ACC112 (cell line): ENCODE measurements around the gene SLC6A16.
A peak's percentile ranks its signal among the peaks of the same experiment; 100 is the strongest.
"Not testable (repeated sequence)": the region's sequence is repeated elsewhere in the genome, so short reads cannot be mapped to it uniquely, and the experiment has no call there.

ENCODE experiments used
- H2AFZ ChIP-seq: fragments of 200-600 bp; sonication (generic); one replicate; pipeline ENCODE4 v1.6.0; 2017; ENCODE audit warnings: antibody characterized with exemption, low read length; ENCODE audit not compliant: unreplicated experiment
- H3K27ac ChIP-seq: fragments of 200-600 bp; sonication (generic); 2 replicates; pipeline ENCODE4 v1.5.1; 2014; ENCODE audit warnings: low read depth, mild to moderate bottlenecking, antibody characterized with exemption, low read length, moderate library complexity
- H3K27me3 ChIP-seq: fragments of 200-600 bp; sonication (generic); 2 replicates; pipeline ENCODE4 v1.6.1; 2014; ENCODE audit warnings: mild to moderate bottlenecking, antibody characterized with exemption, low read length, moderate library complexity, mixed read lengths; ENCODE audit not compliant: insufficient read depth
- H3K36me3 ChIP-seq: fragments of 200-600 bp; sonication (generic); 2 replicates; pipeline ENCODE4 v1.6.1; 2016; ENCODE audit warnings: mild to moderate bottlenecking, antibody characterized with exemption, low read length, moderate library complexity, mixed read lengths; ENCODE audit not compliant: insufficient read depth
- H3K4me1 ChIP-seq: fragments of 200-600 bp; sonication (generic); one replicate; pipeline ENCODE4 v1.6.1; 2016; ENCODE audit warnings: low read length, mixed read lengths; ENCODE audit not compliant: insufficient read depth, unreplicated experiment, control insufficient read depth
- H3K4me3 ChIP-seq: fragments of 200-600 bp; sonication (generic); 2 replicates; pipeline ENCODE4 v1.5.1; 2014; ENCODE audit warnings: mild to moderate bottlenecking, low read depth, low read length
- H3K79me2 ChIP-seq: fragments of 200-600 bp; sonication (generic); one replicate; pipeline ENCODE4 v1.6.0; 2016; ENCODE audit warnings: low read length; ENCODE audit not compliant: control insufficient read depth, unreplicated experiment, insufficient read depth

Gene SLC6A16

DNA sequence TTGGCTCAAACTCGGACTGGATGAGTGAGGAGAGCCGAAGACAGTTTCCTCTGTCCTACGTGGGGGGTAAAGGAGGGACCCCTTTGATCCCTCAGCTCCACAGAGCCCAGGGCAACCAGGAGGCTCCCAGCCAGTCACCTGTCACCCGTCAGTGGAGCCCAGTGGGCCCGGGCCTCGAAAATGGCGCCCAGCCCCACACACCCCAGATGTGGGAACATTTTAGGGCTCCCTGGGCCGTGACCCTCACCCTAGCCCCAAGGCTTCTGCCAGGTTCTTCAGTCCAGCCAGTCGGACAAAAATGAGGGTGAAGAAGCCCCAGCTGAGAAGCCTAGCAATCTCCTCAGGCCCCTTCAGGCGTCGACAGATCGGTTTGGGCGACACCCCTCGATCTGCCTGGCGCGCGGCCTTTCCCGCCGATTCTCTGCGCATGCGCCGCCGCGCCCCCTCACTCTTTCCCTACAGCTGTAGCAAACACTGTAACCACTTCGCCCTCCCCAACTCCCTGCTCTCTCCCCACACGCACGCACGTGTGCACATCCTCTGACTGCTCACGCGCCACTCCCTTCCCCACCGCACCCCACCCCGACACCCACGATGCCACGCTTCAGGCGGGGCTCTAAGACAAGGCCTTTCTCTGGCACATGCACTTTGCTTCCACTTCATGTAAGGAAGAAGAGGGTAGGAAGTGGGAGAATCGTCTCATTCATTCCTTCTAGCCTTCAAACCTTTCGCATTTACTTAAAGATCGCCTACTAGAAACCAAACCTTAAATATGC, at the start of gene SLC6A16:
Gene SLC6A16, minus strand, starts transcription at position 391 of the 776 bp plus-strand sequence. CDS start 13,844 bp downstream, outside the sequence.
- Histone ChIP-seq H2AFZ (no peak within 1 kb of the TSS), H3K79me2 (no peaks in the 10 kb centered on the region), H3K4me3 (no peak within 1 kb of the TSS), H3K27me3 (no peaks in the 10 kb centered on the region), H3K27ac (no peak within 1 kb of the TSS), H3K4me1 (no peaks in the 10 kb centered on the region), H3K36me3 (no peaks in the 10 kb centered on the region)

DNA sequence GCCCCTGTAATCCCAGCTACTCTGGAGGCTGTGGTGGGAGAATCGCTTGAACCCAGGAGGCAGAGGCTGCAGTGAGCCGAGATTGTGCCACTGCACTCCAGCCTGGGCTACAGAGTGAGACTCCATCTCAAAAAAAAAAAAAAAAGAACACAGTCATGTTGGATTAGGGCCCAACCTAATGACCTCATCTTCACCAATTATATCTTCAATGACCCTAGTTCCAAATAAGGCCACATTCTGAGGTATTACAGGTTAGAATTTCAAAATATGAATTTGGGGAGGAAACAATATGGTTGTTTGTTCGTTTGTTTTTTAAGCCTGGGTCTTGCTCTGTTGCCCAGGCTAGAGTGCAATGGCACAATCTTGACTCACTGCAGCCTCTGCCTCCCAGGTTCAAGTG, 48.2 kb upstream of the SLC6A16 start:
- H3K27ac ChIP-seq, H3K4me1 ChIP-seq, H3K4me3 ChIP-seq, H3K36me3 ChIP-seq, H3K79me2 ChIP-seq, H3K27me3 ChIP-seq, H2AFZ ChIP-seq: not testable (repeated sequence)

DNA sequence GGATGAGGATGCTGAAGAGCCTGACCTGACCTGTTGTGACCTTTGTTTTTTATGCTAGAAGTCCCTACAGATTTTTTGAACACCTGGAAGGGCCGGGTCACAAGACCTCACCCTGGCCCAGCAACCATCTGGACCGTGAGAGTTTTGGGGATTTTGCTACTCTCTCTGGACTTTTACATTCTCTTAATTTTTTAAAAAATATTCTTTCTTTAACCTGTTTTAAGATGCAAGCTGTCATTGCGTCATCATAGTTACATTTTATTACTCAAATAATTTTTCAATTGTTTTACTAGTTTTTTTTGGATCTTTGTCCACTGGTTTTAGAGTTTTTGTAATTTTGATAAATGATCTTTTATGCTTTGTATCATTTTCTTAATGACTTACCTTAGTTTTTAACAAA, 46.2 kb upstream of the SLC6A16 start:
- Histone ChIP-seq H2AFZ (no peak overlapping the region), H3K36me3 (no peaks in the 10 kb centered on the region), H3K4me1 (no peaks in the 10 kb centered on the region), H3K27ac (no peak overlapping the region), H3K4me3 (no peak overlapping the region), H3K27me3 (no peaks in the 10 kb centered on the region), H3K79me2 (no peaks in the 10 kb centered on the region)

DNA sequence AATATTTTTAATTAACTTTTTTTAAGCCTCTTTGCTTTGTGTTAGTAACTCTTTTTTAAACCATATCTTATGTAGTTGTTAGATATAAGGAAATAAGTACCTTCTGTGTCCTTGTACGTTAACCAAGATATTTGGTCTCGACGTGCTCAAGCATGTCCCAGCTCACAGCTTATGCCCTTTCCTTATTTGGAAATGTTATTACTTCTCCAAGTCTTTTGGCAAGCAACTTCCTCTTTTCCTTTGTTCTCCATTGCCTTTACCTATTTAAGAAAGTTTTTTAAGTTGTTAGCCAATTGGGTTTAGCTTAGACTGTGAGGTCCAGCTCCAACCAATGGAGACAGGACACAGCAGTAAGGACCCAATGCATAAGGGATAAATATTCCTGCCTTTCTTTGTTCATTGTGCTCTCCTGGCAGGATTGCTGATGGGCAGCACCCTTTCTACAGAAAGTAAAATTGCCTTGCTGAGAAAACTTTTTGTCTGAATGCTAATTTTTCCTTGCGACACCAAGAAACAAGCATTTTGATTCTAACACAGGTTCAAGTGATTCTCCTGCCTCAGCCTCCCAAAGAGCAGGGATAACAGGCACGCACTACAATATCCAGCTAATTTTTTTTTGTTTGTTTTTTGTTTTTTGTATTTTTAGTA, 43.8 kb upstream of the SLC6A16 start:
- H3K4me3 ChIP-seq = no peak overlapping the region
- no peaks in the 10 kb centered on the region for H3K36me3 ChIP-seq
- no peak overlapping the region for H3K27ac ChIP-seq
- no peaks in the 10 kb centered on the region for H3K79me2 ChIP-seq
- no peaks in the 10 kb centered on the region for H3K27me3 ChIP-seq
- H3K4me1 ChIP-seq = no peaks in the 10 kb centered on the region
- no peak overlapping the region for H2AFZ ChIP-seq

DNA sequence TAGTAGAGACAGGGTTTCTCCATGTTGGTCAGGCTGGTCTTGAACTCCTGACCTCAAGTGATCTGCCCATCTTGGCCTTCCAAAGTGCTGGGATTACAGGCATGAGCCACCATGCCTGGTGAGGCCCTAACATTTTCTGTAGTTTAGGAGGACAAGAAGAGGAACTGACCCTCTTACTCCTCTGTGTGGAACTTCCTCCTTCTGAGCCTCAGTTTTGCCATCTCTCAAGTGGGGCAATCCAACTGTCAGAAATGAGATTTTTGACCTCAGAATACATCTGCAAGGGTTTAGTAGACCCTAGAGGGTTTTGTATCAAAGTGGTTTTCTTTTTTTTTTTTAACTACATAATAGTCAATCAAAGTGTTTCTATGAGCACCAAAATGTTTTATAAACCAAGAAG, 41.1 kb upstream of the SLC6A16 start:
- Histone ChIP-seq H3K27ac (no peak overlapping the region), H3K79me2 (no peaks in the 10 kb centered on the region)

DNA sequence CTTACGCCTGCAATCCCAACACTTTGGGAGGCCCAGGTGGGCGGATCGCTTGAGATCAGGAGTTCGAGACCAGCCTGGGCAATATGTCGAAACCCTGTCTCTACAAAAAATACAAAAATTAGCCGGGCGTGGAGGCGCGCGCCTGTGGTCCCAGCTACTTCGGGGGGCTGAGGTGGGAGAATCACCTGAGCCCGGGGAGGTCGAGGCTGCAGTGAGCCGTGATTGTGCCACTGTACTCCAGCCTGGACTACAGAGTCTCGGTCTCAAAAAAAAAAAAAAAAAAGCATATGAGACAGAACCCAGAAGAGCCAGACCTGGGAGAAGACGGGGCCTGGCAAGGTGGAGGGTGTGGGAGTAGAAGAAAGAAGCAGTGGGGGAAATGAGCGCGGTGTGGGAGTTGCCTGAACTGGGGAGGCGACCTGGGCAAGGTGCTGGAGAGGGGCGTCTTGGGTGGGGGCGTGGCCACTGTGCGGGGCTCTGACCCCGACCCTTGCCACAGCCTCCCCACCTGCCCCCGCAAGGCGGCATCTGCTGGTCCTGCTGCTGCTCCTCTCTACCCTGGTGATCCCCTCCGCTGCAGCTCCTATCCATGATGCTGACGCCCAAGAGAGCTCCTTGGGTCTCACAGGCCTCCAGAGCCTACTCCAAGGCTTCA, 39.2 kb upstream of the SLC6A16 start:
- H2AFZ ChIP-seq = peak overlapping the region; percentile 43
- H3K36me3 ChIP-seq = no peaks in the 10 kb centered on the region
- no peaks in the 10 kb centered on the region for H3K4me1 ChIP-seq
- no peaks in the 10 kb centered on the region for H3K27me3 ChIP-seq
- H3K4me3 ChIP-seq = no peak overlapping the region; the same call in 1 of the 2 replicates
- no peaks in the 10 kb centered on the region for H3K79me2 ChIP-seq
- no peak overlapping the region for H3K27ac ChIP-seq

More for the DNA sequence above, 41.1 kb upstream of the SLC6A16 start:
- H3K4me3 ChIP-seq = no peak overlapping the region
- no peak overlapping the region for H2AFZ ChIP-seq
- H3K36me3 ChIP-seq = no peaks in the 10 kb centered on the region
- H3K27me3 ChIP-seq = no peaks in the 10 kb centered on the region
- H3K4me1 ChIP-seq = no peaks in the 10 kb centered on the region

DNA sequence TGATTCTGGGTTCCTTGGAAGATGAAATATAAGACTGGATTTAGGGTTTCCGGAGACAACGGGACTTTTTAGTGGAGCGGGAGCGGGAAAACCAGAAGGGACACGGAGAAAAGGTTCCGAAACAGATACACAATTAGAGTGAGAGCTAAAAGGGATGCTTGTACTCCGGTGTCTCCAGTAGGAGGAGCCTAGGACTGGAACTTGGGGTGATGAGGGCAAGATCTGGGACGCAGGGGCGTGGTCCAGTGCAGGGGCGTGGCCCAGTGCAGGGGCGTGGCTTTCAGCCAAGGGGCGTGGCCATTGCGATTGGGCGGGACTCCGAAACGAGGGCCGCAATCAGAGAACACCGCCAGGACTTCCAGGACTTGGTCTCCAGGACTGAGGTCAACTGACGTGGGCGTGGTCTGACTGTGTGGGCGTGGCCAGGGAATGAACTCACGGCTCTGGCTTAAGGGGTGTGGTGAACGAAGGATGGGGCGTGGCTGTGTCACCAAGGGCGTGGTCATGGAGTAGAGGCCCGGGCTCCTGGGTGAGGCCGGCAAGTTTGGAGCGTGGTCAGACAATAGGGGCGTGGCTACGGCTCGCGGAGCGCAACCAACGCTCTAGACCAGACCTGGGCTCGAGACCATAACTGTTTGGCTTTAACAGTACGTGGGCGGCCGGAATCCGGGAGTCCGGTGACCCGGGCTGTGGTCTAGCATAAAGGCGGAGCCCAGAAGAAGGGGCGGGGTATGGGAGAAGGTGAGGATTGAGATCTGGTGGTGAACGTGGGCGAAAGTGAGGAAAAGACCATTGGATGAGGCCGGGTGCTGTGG, 38.5 kb upstream of the SLC6A16 start, which contains the start of gene DKKL1:
Gene DKKL1, plus strand, starts transcription at position 610 of the 815 bp plus-strand sequence. Its CDS starts 122 bp downstream, at position 732.
- Histone ChIP-seq H3K4me3 (peak within 1 kb of the TSS; percentile 84), H3K79me2 (no peaks in the 10 kb centered on the region), H3K4me1 (no peaks in the 10 kb centered on the region), H2AFZ (peak within 1 kb of the TSS; percentile 82), H3K36me3 (no peaks in the 10 kb centered on the region), H3K27me3 (no peaks in the 10 kb centered on the region), H3K27ac (peak within 1 kb of the TSS; percentile 30; the same call in 1 of the 2 replicates)

DNA sequence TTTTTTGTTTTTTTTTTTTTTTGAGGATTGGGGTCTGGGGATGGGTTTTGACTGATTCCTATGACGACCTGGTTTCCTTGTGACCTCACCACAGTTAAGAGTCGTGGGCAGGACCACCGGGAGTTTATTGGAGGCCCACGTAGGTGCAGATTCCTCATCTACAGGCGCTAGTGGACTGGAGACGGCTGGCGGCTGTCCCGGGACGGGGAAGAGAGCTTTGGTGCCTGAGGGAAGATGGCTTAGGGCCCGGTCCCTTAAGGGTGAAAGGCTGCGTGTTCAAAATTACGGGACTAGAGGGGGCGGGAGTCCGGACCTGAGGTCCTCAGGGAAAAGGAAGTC, 37.9 kb upstream of the SLC6A16 start:
- H3K36me3 ChIP-seq = no peaks in the 10 kb centered on the region
- H2AFZ ChIP-seq = peak overlapping the region; percentile 82
- H3K27me3 ChIP-seq = no peaks in the 10 kb centered on the region
- H3K4me3 ChIP-seq = peak overlapping the region; percentile 84
- H3K27ac ChIP-seq = peak overlapping the region; percentile 30; the same call in 1 of the 2 replicates
- no peaks in the 10 kb centered on the region for H3K4me1 ChIP-seq
- H3K79me2 ChIP-seq = no peaks in the 10 kb centered on the region

DNA sequence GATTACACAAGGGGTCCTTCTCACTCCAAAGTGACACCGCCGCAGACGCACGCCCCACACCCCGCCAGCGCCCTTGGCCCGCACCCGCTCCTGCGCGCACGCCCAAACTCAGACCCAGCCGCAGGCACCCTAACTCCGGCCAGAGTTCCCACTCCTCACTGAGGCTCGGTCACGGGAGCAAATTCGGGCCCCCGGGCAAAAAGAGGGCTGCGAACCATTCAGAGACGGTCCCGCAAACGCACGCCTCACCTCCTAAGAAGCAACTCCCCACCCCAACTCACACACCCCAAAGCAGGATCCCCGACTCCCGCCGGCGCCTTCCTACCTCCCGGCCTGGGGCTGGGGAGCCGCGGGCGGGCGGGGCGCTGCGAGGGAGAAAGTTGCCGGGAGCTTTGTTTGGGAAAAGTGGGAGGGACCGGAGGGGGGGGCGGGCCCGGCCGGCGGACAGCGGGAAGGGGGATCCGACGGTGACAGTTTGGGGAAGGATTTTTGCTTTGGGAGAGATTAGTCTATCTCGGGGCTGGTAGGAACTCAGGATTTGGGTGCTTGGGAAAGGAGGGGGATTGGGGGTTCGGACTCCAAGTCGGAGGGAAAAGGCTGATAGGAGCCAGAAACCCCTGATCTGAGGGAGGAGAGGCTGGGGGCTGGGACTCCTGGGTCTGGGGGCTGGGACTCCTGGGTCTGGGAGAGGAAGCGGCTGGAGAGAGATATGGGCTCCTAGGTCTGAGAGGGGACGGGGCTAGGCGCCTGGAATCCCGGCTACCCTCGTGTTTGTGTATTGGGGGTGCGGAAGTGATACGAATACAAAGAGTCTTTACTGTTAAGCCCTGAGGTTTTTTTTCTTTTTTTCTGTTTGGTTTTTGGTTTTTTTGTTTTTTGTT, 37.3 kb upstream of the SLC6A16 start, which contains the start of gene TEAD2:
Gene TEAD2, minus strand, starts transcription at position 369 of the 881 bp plus-strand sequence. CDS start 2,341 bp downstream, outside the sequence.
- no peaks in the 10 kb centered on the region for H3K36me3 ChIP-seq
- H2AFZ ChIP-seq = peak within 1 kb of the TSS; percentile 82
- H3K4me1 ChIP-seq = no peaks in the 10 kb centered on the region
- no peaks in the 10 kb centered on the region for H3K79me2 ChIP-seq
- peak within 1 kb of the TSS; percentile 30; the same call in 1 of the 2 replicates for H3K27ac ChIP-seq
- H3K4me3 ChIP-seq = peak within 1 kb of the TSS; percentile 84
- H3K27me3 ChIP-seq = no peaks in the 10 kb centered on the region
